ENCODE results near the gene FNDC3B.

The FNDC3B gene

GRCh38 chr3:172204716-172205115, 165.3 kb downstream of the FNDC3B start:
- TF ChIP-seq CTCF (IDR thresholded peaks at IDR 0.05; ENCODE audit: extremely low read depth, missing control alignments), result no peak
- DNase-seq (ENCODE audit: low spot score), result no peak

- TF ChIP-seq CTCF (IDR thresholded peaks at IDR 0.05; ENCODE audit: extremely low read depth, missing control alignments), result no peak
- DNase-seq (ENCODE audit: low spot score), result no peak
Observed at GRCh38 chr3:172208586-172209332, 169.4 kb downstream of the FNDC3B start.

- no peak for DNase-seq (ENCODE audit: low spot score)
- no peak for TF ChIP-seq CTCF (IDR thresholded peaks at IDR 0.05; ENCODE audit: extremely low read depth, missing control alignments)
Observed at GRCh38 chr3:172209333-172210321, 170.2 kb downstream of the FNDC3B start.

- no peak for TF ChIP-seq CTCF (IDR thresholded peaks at IDR 0.05; ENCODE audit: extremely low read depth, missing control alignments)
Observed at GRCh38 chr3:172210355-172210754, 171.0 kb downstream of the FNDC3B start.

GRCh38 chr3:172211123-172211522, 171.7 kb downstream of the FNDC3B start:
- TF ChIP-seq CTCF (IDR thresholded peaks at IDR 0.05; ENCODE audit: extremely low read depth, missing control alignments), result no peak

More at GRCh38 chr3:172210355-172210754, 171.0 kb downstream of the FNDC3B start:
- DNase-seq (ENCODE audit: low spot score), result no peak

GRCh38 chr3:172213200-172213599, 173.8 kb downstream of the FNDC3B start:
- no peak for TF ChIP-seq CTCF (IDR thresholded peaks at IDR 0.05; ENCODE audit: extremely low read depth, missing control alignments)
- DNase-seq (ENCODE audit: low spot score), result peak; percentile 28

More at GRCh38 chr3:172211123-172211522, 171.7 kb downstream of the FNDC3B start:
- no peak for DNase-seq (ENCODE audit: low spot score)

GRCh38 chr3:172213904-172214303, 174.5 kb downstream of the FNDC3B start:
- no peak for TF ChIP-seq CTCF (IDR thresholded peaks at IDR 0.05; ENCODE audit: extremely low read depth, missing control alignments)
- no peak for DNase-seq (ENCODE audit: low spot score)

All from GM20000 (cell line).